Smooth muscle cell of trachea (primary cell): Measurements from ENCODE around the gene CSDE1. TPM values are rescaled to one million over a fixed set of nuclear protein-coding genes. Genes with fewer than 3 reads are reported as not detected.

Source experiments
- total RNA-seq: library from RNA; depleted of rRNA; stranded (reverse); fragments of >200 nt; gene quantifications from 2 replicates; pipeline ENCODE4 v1.2.1, GENCODE V29; 2014

The CSDE1 gene
- 798 and 886 TPM in 2 replicates for total RNA-seq

DNA sequence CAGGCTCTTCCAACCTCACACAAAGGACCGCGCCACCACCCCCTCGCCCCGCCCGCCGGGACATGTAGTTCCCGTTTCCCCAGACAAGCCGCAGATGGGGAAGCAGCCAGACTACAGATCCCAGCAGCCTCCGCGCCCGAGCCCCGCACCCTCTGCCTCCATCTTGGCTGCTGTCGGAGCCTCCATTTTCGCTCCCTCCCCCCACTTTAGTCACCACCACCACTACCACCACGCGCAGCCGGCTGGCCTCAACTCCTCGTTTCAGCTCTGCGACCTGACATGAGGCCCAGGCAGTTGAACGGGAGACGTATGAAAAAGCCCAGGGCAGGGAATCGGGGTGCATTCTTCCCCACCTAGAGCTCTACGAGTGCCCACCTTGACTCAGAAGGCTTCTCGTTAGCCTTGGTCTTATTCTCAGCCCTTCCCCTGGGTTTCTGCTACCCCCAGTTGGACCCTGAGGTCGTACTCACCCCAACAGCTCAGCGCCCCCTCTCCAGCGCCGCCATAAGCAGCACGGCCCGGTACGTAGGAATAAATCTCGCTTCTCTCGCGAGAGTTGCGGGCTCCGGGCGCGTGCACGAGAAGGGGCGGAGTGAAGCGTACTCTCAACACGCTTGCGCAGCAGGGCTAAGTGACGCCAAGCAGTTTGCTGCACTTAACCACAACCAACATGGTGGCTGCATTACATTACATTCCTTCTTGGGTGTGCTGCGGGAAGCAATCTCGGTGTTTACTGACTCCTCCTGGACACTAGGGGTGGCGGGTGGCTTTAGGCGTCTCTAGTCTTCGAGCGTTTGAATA lies at the start of gene CSDE1:
TSS of gene CSDE1 (minus strand) at position 530 of the 801 bp plus-strand sequence. CDS start 18,094 bp downstream, outside the sequence.

DNA sequence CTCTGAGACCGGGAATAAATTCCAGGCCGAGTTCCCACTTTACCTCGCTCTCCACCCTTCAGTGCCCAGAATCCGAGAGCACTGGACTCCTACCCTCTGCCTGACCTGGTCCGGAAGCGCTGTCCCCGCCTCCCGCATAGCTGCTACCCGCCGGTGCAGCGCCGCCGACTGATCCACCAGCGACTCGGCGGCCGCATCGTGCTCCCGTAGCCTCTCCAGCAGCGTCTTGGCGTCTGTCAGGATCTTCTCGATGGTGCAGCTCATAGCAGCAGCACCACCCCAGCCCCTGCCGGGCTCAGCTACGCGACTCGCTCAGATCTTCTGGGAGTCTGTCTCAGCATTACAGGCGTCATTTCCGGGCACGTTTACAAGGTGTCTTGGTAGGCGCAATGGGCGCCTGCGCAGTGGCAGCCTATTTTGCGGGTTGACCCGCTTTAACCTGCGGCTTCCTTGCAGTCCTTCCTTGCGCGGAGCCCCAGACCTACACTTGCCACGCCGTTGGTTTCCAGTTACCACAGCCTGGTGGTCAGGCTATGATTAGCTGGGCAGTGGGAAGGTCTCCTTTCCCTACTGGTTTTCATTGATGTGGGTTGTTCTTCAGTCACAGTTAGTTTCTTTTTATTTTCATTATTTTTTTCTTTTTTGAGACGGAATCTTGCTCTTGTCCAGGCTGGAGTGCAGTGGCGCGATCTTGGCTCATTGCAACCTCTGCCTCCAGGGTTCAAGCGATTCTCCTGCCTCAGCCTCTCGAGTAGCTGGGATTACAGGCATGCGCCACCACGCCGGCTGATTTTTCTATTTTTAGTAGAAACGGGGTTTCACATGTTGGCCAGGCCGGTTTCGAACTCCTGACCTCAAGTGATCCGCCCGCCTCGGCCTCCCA lies 22.8 kb upstream of the CSDE1 start, which contains the start of gene SIKE1:
TSS of gene SIKE1 (minus strand) at position 342 of the 883 bp plus-strand sequence. CDS start at position 264, 78 bp downstream.

DNA sequence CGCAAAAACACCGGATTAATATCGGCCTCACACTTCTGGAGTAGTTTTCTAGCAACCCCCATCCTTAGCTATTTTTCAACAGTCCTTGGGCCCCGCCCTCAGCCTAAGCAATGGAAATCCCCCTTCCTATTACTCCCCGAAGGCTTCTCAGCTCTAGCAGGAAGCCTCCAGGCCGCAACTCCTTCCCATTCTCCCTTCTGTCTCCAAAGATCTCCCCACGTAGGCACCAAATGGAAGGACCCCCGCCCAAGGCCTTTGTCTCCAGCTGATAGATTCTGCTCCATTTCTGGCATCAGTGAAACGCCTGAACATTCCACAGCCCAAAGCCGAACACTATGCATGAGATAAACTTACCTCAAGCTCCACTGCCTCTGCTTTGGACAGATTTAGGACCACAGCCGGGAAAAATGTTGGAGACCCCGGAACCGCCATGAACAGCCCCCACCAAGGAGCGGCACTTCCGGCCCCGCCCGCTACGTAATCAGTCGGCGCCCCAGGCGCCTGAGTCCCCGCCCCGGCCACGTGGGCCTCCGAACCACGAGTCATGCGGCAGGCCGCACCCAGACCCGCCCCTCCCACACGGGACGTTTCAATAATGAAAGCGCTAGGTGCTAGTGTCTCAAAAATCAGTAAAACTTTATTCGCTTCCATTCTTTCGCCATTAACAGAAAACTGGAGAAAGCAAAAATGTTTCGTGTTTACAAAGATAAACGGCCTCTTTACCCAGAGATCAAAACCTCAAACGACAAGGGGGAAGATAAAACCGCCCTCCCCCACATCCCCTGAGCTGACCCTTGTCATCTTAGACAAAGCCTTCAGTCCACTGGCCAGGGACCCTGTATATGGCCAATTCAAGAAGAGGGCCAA lies 41.2 kb downstream of the CSDE1 start, which contains the start of gene NRAS:
TSS of gene NRAS (minus strand) at position 468 of the 867 bp plus-strand sequence. CDS start 611 bp downstream, outside the sequence.

DNA sequence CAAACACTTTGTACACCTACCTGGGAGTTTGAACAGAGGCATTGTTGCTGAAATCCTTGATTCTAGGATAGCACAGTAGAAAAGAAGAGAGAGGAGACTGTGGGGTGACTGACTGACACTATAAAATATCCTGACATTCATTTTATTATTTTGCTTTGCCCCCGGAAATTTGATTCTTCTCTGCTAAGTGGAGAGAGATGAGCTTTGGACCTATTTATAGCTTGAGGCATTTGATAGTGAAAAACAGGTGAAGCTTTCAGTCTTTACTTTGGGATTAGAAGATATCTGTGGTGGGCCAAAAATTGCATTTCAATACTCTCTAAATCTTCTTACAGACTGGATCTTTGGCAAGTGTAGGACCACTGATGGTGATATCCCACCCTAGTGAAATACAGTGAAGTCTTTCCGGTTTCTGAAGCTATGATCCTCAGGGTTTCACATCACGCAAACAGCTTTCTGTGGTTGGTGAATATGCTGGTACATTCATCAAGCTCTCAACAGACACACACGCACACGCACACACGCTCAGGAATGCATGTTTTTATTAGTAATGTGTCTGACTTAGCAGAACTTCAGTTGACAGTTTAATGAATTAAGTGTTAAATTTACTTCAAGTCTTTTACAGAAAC lies 62.2 kb downstream of the CSDE1 start, which contains the start of gene AMPD1:
TSS of gene AMPD1 (minus strand) at position 117 of the 629 bp plus-strand sequence. CDS start at position 42, 75 bp downstream.

DNA sequence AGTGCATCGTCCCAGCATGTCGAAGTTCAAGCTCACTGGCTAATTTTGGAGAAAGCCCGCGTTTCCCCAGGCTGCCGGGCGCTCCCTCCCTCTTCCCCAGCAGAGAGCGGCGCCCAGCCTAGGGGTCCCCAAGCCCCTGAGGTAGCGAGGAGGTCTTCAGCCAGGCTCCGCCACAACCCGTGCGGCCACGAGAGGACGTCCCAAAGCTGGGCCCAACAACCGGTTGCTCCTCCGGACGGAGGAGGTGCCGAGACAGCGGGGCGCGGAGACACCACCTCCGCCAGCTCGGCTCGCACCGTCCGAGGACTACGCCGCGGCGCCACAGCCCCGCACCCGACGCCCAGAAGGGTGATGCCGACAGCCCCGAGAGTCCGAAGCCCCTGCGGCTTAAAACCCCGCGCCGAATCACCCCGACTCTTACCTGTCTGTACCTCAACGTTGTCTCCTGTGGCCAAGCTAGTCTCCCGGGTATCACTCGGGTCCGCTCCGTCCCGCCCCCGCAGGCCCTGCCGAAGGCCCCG lies 88.2 kb downstream of the CSDE1 start, which contains the start of gene DENND2C:
TSS of gene DENND2C (minus strand) at position 488 of the 521 bp plus-strand sequence. CDS start 44,065 bp downstream, outside the sequence.

Other genes with a start within 250 kb of the CSDE1 start
- 26.3 and 28.1 TPM in 2 replicates for gene TRIM33, start 246.8 kb downstream of the CSDE1 start, total RNA-seq
- 38.5 and 55.9 TPM in 2 replicates for gene BCAS2, start 176.4 kb downstream of the CSDE1 start, total RNA-seq
- 4.1 and 4.4 TPM in 2 replicates for gene DENND2C, start 87.9 kb downstream of the CSDE1 start, total RNA-seq
- not detected in 2 replicates for gene AMPD1, start 62.4 kb downstream of the CSDE1 start, total RNA-seq
- 42.2 and 66.2 TPM in 2 replicates for gene NRAS, start 41.2 kb downstream of the CSDE1 start, total RNA-seq
- gene SIKE1, start 22.7 kb upstream of the CSDE1 start, total RNA-seq: 62.8 and 65.2 TPM in 2 replicates
- not detected in 2 replicates for gene SYCP1, start 96.9 kb upstream of the CSDE1 start, total RNA-seq